HPDE6-E6E7 (cell line): Measurements from ENCODE around the gene SHB.

Experiments
- DNase-seq: peaks from one replicate; pipeline ENCODE4 v3.0.0; 2011; ENCODE audit warnings: missing footprints; ENCODE audit errors: extremely low spot score

The SHB gene

DNA sequence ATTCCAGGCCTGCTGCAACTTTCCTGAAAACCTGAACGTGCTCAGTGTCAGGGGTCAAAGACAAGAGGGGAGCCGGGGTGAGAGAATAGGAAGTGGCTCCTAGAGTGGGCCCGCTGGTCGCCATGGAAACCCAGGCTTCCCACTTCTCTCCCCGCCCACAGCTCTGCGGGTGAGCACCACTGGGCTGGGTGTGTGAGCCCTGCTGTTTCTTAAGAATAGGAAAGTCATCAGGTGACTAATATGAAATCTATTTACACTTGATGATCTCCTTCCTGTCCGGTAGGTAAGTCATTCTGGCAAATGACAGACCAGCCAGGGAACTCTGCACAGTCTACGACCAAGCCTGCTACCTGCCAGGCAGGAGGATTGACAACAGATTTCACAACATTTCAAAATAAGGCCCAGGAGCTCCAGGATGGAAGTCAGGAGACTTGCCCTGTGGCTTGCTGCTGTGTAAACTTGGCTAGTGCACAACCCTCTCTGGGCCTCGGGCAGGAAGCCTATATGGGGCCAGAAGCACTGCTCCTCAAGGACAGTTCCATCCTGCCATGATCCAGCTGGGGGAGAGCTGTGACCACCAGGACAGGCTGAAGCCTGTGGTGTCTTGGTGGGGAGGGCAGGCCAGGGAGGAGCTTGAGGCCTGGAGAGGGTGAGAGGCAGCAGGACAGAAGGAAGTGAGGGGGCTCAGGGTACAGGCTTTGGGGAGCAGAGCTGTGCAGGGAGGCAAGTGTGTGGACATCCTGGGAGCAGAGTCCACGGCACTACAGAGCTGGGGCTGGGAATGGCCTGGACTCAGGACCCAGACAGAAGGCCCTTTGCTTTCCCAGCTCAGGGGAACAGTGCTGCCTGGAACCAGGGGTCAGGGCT lies 60.6 kb downstream of the SHB start:
- peak; percentile 93 for DNase-seq

GRCh38 chr9:38007016-38007415 lies 62.0 kb downstream of the SHB start:
- no peak for DNase-seq

DNA sequence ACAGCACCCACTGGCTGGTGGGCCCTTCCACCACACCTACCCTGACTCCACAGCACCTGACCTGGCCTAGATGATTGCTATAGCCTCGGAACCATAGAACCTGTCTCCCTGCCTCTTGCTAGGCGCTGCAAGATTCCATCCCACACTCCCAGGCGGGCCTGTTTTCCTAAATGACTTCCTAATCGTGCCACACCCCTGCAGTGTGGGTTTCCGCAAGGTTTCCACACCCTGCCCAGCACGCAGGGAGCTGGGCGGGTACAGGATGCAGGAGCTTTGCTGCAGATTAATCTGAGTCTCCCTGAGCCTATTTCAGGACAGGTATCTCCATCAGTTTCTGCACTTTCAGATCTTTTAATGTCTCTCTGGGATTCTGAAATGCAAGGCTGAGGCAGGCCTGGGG lies 62.9 kb downstream of the SHB start:
- DNase-seq: no peak

DNA sequence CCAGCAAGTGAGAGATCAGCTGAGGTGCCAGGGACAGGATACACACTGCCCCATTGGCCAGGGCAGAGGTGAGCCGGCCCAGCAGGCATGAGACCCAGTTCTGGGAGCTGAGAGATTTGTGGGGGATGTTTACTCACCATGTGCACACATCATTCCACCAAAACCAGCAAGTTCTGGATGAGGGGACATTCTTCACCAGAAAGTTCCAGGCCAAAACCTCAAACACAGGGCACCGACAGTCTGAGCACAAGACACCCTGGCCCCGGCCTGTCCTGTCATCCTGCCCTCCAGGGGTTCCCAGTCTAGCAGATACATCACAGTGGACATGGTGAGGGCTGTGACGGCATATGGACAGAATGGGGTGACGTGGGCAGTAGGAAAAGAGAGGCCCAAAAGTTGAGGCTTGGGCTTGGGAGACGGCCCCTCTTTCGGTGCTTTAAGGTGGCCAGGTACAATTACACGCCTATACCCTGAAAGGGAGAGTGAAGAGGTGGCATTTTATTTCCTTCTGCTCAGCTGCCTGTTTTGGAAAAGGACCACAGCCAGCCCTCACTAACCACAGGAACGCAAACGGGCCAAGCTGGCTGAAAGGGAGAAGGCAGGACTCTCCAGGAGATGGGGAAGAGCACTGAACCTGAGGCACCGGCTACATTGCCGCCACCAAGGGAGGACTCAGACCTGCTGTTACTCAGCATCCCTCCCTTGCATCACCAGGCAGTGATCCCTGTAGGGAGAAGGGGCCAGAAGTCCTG lies 64.0 kb downstream of the SHB start:
- no peak for DNase-seq

DNA sequence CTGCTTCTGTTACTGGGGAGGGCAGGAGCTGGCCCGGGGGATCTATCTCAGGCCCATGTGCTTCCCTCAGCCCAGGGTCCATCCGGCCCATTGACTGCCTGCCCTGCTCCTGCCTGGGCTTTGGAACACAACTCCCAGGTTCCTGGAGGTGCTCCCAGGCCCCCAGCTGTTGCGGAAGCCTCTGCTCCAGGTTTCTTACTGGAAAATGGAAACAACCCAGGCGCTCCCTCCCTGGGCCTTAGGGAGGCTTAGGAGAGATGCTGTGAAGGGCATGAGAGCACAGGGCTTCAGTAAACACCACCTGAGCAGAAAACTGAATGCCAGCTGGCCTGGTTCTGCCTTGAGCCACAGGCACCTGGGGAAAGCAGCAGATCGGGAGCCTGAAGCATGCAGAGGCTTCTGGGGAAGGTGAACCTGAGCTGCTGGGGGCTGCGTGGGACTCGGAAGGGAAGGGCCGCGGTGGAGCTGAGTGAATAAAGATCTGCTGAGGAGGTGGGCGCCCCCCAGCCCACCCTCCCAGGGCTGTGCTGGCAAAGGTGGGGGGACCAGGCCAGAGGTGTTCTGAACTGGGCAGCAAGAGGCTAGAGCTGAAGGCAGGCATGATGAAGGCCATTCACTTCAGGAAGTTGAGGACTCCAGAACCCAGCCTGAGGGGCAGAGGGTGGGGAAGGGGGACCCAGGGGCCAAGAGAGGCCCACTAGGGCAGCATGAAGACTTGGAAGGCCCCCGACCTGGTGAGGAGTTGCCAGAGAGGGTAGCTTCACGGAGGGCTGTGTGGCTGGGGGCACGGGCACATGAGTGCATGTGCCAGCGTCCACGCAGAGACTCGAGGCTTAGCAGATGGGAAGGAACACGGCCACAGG lies 64.8 kb downstream of the SHB start:
- no peak for DNase-seq

- DNase-seq: no peak
Measured at GRCh38 chr9:38003230-38003629, 65.8 kb downstream of the SHB start.

DNA sequence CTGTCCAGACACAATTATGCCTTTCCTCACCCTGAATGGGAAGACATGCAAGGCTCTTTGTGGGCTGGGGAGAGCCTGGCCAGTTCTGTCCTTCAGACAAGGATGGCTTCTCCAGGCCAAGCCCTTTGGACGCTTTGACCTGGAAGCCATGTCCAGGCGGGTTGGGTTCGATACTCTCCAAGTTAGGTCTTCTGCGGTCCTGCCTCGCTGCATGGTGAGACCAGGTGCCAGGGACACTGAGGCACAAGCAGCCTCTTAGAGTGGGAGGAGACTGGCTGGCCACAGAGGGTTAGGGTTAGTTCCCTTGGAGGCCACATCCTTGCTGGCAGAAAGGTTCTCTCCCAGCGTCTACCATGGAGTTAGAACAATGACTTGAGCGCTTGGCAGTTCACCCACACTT lies 67.6 kb downstream of the SHB start:
- DNase-seq: no peak

GRCh38 chr9:38000735-38001134 lies 68.3 kb downstream of the SHB start:
- DNase-seq: no peak

DNA sequence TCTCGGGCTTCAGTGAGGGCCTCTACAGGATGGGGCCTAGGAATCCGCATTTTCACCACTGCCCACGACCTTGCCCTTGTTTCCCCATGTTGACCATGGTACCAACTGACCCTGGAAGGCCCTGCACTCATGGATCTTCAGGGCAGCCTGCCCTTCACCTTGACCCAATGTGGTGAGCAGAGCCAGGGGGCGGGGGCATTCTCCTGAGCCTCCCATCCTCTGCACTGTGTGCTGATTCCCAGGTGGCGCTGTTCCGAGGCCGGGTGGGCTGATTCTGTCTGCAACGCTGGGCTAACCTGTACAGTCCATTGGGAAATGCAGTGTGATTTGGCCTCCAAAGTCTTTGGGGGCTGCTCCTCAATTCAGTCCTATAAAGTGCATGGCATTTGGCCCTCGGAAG lies 68.7 kb downstream of the SHB start:
- DNase-seq: no peak

DNA sequence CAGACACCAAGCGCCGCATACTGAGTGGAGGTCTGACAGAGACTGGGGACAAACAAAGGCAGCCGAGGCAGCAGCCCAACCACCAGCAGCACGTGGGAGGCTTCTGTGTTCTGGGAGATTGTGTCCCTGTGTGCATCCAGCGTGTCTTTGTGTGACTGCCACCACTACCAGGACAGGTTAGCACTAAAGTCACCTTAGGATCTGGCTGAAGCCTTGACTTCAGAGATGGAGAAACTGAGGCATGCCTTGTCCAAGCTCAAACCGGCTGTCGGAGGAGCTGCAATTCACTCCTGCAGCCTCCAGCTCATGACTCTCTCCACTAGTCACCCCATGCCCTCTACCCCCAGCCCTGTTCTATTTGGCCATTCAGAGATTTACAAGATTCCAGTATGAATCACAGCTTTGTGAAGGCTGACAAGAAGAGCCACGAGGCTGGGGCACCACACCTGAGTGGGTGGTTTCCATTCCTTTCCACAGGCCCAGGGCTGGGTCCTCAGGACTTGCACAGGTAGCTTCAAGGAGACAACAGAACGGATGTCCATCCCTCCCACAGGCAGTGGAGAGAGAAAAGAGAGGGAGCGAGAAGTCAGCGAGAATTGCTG lies 69.3 kb downstream of the SHB start:
- peak; percentile 68 for DNase-seq

DNA sequence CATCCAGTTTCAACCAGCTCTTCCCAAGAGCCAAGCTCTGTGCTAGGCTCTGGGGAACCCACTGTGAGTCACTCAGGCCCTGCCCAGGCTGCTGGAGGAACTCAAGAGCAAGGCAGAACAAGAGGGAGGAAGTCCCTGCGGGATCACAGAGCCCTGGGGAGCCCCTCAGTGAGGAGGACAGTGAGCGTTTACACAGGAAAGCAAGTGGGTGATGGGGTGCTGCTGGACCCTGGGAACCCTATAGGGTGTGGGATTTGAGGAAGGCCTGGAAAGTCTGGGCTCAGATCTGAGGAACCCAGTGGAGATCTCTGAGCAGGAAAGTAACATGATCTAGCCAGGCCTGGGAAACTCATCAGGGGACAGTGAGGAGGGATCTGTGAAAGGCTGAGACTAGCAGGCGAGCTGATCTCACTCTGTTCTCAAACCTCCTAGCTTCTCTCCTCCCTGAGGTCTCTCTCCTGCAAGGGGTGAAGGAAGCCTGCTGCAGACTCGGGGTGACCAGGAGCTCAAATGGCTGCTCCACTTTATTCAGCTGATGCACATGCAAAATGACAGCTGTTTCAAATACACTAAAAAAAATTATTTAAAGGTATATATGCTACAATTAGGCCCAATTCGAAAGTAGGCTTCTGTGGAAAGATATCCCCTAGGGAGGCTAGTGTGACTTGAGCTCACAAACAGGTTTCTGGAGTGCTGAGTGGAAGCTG lies 70.0 kb downstream of the SHB start:
- DNase-seq: no peak

- no peak for DNase-seq
Measured at GRCh38 chr9:37997636-37998374, 71.2 kb downstream of the SHB start.

GRCh38 chr9:37996819-37997217 lies 72.2 kb downstream of the SHB start:
- DNase-seq: no peak

DNA sequence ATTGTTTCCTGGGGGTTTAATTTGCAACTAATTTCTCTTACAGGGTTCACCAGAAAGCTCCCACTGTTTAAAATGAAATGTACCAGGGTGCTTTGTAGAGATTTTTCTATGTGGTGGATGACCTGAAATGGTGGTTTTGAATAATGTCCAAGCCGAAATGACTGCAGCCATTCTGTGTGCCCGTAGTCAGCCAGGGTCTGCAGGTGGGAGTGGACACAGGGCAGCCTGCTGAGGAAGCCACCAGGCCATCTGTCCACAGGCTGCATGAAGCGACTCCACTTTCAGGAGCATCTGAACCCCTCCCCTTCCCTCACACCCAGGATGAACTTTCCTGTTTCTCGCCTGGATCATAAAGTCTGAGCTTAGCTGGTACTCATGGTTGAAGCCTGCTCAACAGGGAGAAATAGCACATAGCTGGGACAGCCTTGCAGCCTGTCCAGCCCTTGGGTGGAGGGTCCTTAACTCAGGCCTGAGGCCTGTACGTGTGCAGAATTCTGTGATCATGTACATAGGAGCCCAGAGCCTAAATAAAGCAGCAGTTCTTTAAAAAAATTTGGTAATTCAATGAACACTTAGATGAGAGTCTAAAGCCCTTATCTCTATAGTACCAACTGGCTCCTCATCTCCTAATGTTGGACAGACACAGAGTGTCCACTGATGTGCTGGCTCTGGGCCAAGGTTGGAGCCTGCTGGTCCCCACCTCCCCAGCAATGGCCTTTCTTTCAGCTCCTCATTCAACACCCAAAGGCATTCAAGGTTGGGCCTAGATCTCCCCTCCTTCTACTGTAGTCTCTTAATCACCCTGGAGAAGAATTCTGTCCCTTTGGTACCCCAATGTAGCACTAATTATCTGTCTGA lies 72.8 kb downstream of the SHB start:
- DNase-seq: no peak

- no peak for DNase-seq
Measured at GRCh38 chr9:37995348-37995737, 73.7 kb downstream of the SHB start.

DNA sequence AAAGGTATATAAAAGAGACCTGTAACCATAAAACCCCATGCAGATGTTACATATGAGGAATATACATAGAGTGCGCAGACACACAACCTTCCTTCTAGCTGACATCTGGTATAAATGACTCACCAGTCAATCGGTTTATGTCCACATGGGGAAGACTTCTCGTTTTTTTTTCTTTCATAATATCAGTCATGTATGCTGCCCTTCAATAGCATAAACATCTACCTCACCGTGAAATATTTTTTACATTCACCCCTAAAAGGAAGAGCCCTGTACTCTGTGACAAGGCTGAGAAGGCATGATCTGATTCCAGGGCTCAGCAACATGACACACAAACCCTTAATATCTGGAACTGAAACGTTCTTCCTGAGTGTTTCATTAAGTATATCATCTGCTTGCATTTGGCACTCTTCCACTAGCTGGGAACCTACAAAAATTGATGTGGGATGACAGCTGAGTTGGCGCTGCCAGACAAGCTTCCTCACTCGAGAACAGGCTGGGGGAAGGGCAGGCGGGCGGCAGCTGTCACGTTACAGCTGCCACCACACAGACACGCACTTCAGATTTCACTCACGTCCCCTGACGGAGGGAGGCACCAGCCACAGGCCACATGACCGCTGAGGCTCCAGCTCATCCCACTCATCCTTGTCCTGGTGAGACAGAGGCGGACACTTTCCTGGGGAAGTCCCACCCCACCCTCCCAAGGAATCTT lies 74.2 kb downstream of the SHB start:
- peak; percentile 51 for DNase-seq

DNA sequence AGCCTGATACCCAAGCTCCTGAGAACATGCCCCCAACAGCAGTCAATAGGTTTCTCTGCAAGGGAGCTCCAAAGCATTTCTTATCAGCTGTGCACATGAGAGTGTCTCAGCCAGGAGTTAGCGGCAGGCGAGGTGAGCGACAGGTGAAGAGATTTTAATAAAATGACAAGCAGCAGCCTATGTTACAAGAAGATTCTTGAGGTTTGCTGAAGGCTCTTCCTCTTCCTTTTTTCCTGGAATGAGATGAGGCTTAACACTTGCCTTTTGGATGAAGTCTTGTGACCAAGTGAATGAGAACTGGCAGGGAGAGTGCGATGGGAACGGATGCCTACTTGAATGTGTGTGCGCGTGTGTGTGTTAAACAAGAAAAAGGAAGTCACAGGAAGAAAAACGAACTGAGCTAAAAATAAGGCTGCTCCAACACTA lies 76.1 kb downstream of the SHB start:
- no peak for DNase-seq

GRCh38 chr9:37990404-37991015 lies 78.5 kb downstream of the SHB start:
- no peak for DNase-seq
